Adrenal gland (tissue), 12 donors: ENCODE results near the gene MTOR. TPM values are rescaled to one million over a fixed set of nuclear protein-coding genes. Genes with fewer than 3 reads are reported as not detected.

Source experiments
- DNase-seq, 7 donors: peaks; one replicate each; pipeline ENCODE4 v3.0.0-alpha.2; 2019 to 2020
- H3K27ac ChIP-seq, 5 donors: fragments of 200-600 bp; sonication (generic) in 4 of 5; 1 replicate in 3 of 5; 2 replicates in 2 of 5; pipeline versions ENCODE4 v1.5.1 to v1.8.0; 2016 to 2020; ENCODE audit warnings: mild to moderate bottlenecking in 1 of 5
- H3K27me3 ChIP-seq: fragments of 200-600 bp; 2 replicates; pipeline ENCODE4 v1.8.0; 2021
- H3K36me3 ChIP-seq, 2 donors: fragments of 200-600 bp; replicated peaks in 1 of 2; 1 replicate in 1 of 2; 2 replicates in 1 of 2; pipeline versions ENCODE4 v1.5.1 to v1.8.0; 2018 to 2022
- H3K4me1 ChIP-seq, 2 donors: fragments of 200-600 bp; replicated peaks in 1 of 2; 1 replicate in 1 of 2; 2 replicates in 1 of 2; pipeline versions ENCODE4 v1.5.1 to v1.8.0; 2018 to 2021
- H3K4me3 ChIP-seq, 4 donors: fragments of 200-600 bp; sonication (generic) in 3 of 4; one replicate each; pipeline ENCODE4 v1.5.1; 2016 to 2018
- H3K9me3 ChIP-seq, 3 donors: fragments of 200-600 bp; sonication (generic) in 1 of 3; replicated peaks in 1 of 3; 1 replicate in 2 of 3; 2 replicates in 1 of 3; pipeline versions ENCODE4 v1.5.1 to v1.8.0; 2016 to 2021
- POLR2A ChIP-seq, 2 donors: fragments of 450-650 bp; IDR thresholded peaks; one replicate each; pipeline ENCODE4 v1.6.1; 2017; ENCODE audit warnings: antibody characterized with exemption in 2 of 2, mild to moderate bottlenecking in 2 of 2, moderate library complexity in 1 of 2
- WGBS, 4 donors: extraction: QIAGEN DNeasy Blood & Tissue Kit in 2 of 4; methylation state at CpG; one replicate each; pipeline versions ENCODE4 v1.1.5 to v1.1.7; 2013 to 2017; 5-methylcytosine and 5-hydroxymethylcytosine counted together
- intact Hi-C, 2 donors: fragments of 100-400 bp; cut with DNase I; formaldehyde crosslinking; loops; one replicate each; pipeline versions ENCODE4 v1.14.1 to v1.15.0; 2022 to 2023
- polyA plus RNA-seq, 3 donors: library from polyadenylated mRNA; stranded (reverse); fragments of 200-250 nt in 2 of 3; fragments of 350-450 nt in 1 of 3; fragmentation: Illumina TruSeq in 1 of 3; extraction: RNeasy Lipid Tissue Mini Kit (QIAGEN cat#74804) in 1 of 3; gene quantifications; one replicate each; pipeline ENCODE4 v1.2.3, GENCODE V29; 2013 to 2014
- total RNA-seq, 9 donors: library from RNA; depleted of rRNA in 4 of 9; stranded (reverse); fragments of >200 nt in 4 of 9; fragments of 120-200 nt in 1 of 9; fragmentation: NEBNext Ultra II Directional in 1 of 9; extraction: Animal tissue kit (Norgen Biotek cat#: 25700) in 1 of 9; gene quantifications; one replicate each; pipeline versions ENCODE4 v1.1.0 to v1.2.4, GENCODE V29; 2013 to 2023
- TF ChIP-seq, protein P1 (sequence below), 6 experiments: fragments of 450-650 bp in 4 of 6; fragments of 200-600 bp in 2 of 6; sonication (generic) in 1 of 6; IDR thresholded peaks; 1 replicate in 5 of 6; 2 replicates in 1 of 6; pipeline versions ENCODE4 v1.5.1 to v1.8.0; 2016 to 2021; ENCODE audit warnings: antibody characterized with exemption in 6 of 6, mild to moderate bottlenecking in 2 of 6, moderate library complexity in 1 of 6
- donor health status: healthy with polysubstance abuse.
- donor health status: Bipolar disorder and iron deficiency.
- donor health status: DM: yes; HTN: yes; CAD: no.
- donor health status: DM: no; HTN: no; CAD: no.
- donor health status: DM: no; HTN: no; CAD: no.
- donor health status: DM: yes; HTN: yes; CAD: no.

The MTOR gene
- total and polyA plus RNA-seq, 12 donors, result 21.4 to 45.3 (median 33.4) TPM

DNA sequence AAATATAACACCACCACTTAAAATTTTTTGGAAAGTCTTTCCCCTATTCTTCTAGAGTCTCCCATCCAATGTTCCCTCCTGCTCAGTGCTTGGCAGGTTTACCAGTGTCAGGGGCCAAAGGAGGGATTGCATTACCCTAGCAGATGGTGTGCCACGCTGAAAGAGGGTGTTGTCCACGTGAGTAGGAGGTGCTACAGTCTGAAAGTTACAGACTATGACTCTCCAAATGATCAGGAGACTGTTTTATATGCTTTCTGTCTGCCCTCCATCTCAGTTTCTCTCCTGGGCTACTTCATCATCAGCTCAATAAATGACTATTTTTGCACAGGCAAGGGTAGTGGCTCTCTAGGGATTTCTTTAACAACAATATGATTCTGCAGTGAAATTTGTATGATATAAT is 104.5 kb downstream of the MTOR start:
- H3K4me3 ChIP-seq, result no peak overlapping the region
- no peaks in the 10 kb centered on the region for H3K9me3 ChIP-seq
- intact Hi-C loops, result no loop called here
- H3K4me1 ChIP-seq, result peaks cover 9 to 22% of the 10 kb centered on the region in 2 donors
- TF ChIP-seq, protein P1, sequence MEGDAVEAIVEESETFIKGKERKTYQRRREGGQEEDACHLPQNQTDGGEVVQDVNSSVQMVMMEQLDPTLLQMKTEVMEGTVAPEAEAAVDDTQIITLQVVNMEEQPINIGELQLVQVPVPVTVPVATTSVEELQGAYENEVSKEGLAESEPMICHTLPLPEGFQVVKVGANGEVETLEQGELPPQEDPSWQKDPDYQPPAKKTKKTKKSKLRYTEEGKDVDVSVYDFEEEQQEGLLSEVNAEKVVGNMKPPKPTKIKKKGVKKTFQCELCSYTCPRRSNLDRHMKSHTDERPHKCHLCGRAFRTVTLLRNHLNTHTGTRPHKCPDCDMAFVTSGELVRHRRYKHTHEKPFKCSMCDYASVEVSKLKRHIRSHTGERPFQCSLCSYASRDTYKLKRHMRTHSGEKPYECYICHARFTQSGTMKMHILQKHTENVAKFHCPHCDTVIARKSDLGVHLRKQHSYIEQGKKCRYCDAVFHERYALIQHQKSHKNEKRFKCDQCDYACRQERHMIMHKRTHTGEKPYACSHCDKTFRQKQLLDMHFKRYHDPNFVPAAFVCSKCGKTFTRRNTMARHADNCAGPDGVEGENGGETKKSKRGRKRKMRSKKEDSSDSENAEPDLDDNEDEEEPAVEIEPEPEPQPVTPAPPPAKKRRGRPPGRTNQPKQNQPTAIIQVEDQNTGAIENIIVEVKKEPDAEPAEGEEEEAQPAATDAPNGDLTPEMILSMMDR (IDR thresholded peaks at IDR 0.05), result no peak
- TF ChIP-seq POLR2A (IDR thresholded peaks at IDR 0.05), result no peak
- peak overlapping the region in 2 of 5 donors; percentile 59 to 69 for H3K27ac ChIP-seq
- 60 to 76% (median 68%) methylated on average over 2 of the region's 2 CpGs for WGBS, 4 donors
- H3K36me3 ChIP-seq, result peaks cover 0 to 14% of the 10 kb centered on the region in 2 donors
- no peaks in the 10 kb centered on the region for H3K27me3 ChIP-seq
- no peak for DNase-seq

- Histone ChIP-seq H3K4me3 (no peak overlapping the region), H3K36me3 (peaks cover 0 to 14% of the 10 kb centered on the region in 2 donors), H3K9me3 (no peaks in the 10 kb centered on the region), H3K27ac (peak overlapping the region in 2 of 5 donors; percentile 26 to 45), H3K4me1 (peaks cover 9 to 22% of the 10 kb centered on the region in 2 donors), H3K27me3 (no peaks in the 10 kb centered on the region)
- 67 to 79% (median 74%) methylated on average over 8 of the region's 8 CpGs for WGBS, 4 donors
- TF ChIP-seq POLR2A (IDR thresholded peaks at IDR 0.05), result no peak
- no peak for DNase-seq
- intact Hi-C loops, result no loop called here
These were observed 105.0 kb downstream of the MTOR start for GRCh38 chr1:11157394-11157793.

- TF ChIP-seq, protein P1 (IDR thresholded peaks at IDR 0.05), result no peak
- no peak for TF ChIP-seq POLR2A (IDR thresholded peaks at IDR 0.05)
- no peak for DNase-seq
- Histone ChIP-seq H3K27ac (peak overlapping the region in 1 of 5 donors; percentile 45), H3K36me3 (peaks cover 0 to 14% of the 10 kb centered on the region in 2 donors), H3K4me1 (peaks cover 9 to 22% of the 10 kb centered on the region in 2 donors), H3K4me3 (no peak overlapping the region), H3K9me3 (no peaks in the 10 kb centered on the region), H3K27me3 (no peaks in the 10 kb centered on the region)
- 74 to 84% (median 82%) methylated on average over 6 to 7 of the region's 7 CpGs for WGBS, 4 donors
- intact Hi-C loops, result no loop called here
These were observed 105.4 kb downstream of the MTOR start for GRCh38 chr1:11156963-11157362.

GRCh38 chr1:11156441-11156840 is 105.9 kb downstream of the MTOR start:
- H3K27ac ChIP-seq, result no peak overlapping the region
- TF ChIP-seq POLR2A (IDR thresholded peaks at IDR 0.05), result no peak
- TF ChIP-seq, protein P1 (IDR thresholded peaks at IDR 0.05), result no peak
- no peaks in the 10 kb centered on the region for H3K27me3 ChIP-seq
- peaks cover 0 to 14% of the 10 kb centered on the region in 2 donors for H3K36me3 ChIP-seq
- DNase-seq, result no peak
- intact Hi-C loops, result no loop called here
- no peaks in the 10 kb centered on the region for H3K9me3 ChIP-seq
- H3K4me1 ChIP-seq, result peaks cover 9 to 22% of the 10 kb centered on the region in 2 donors
- 77 to 90% (median 81%) methylated on average over 3 of the region's 3 CpGs for WGBS, 4 donors
- H3K4me3 ChIP-seq, result no peak overlapping the region

DNA sequence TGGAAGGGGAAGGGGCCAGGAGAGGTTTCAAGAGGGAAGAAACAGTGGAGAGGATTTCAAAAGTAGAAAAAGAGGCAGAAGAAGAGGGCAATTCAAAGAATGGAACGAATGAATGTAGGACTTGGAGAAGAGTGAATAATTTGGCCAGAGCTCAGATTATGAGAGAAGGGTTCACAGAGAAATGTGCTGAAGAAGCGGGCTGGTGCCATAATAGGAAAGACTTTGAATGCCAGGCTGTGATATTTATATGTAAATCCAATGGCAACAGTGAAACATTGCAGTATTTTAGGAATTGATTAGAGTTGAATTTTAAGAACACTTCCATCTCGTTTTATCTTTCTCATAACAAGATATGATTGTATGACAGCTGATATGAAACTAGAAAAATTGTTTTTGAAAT is 109.2 kb downstream of the MTOR start:
- H3K27ac ChIP-seq, result no peak overlapping the region
- peaks cover 3 to 18% of the 10 kb centered on the region in 2 donors for H3K4me1 ChIP-seq
- no peak for TF ChIP-seq POLR2A (IDR thresholded peaks at IDR 0.05)
- TF ChIP-seq, protein P1 (IDR thresholded peaks at IDR 0.05), result no peak

More for the DNA sequence above, 109.2 kb downstream of the MTOR start:
- intact Hi-C loops, result no loop called here
- Histone ChIP-seq H3K27me3 (no peaks in the 10 kb centered on the region), H3K4me3 (no peak overlapping the region), H3K36me3 (peaks cover 0 to 32% of the 10 kb centered on the region in 2 donors), H3K9me3 (no peaks in the 10 kb centered on the region)
- DNase-seq, result no peak
- WGBS, 4 donors, result 76 to 88% (median 82%) methylated on average over 3 of the region's 3 CpGs
